GM20431 (cell line): ENCODE measurements around the gene PIK3AP1.

Experiments
- in situ Hi-C: fragments of 300-500 bp; cut with MseI, MboI; formaldehyde crosslinking; loops from one replicate; pipeline ENCODE4 v1.15.0; 2020; ENCODE audit warnings: low sequenced_read_pairs; ENCODE audit not compliant: unreplicated experiment

Gene PIK3AP1

GRCh38 chr10:96655461-96656197 lies 64.7 kb downstream of the PIK3AP1 start:
- in situ Hi-C loops: no loop called here

GRCh38 chr10:96651998-96652431 lies 68.3 kb downstream of the PIK3AP1 start:
- in situ Hi-C loops: no loop called here

DNA sequence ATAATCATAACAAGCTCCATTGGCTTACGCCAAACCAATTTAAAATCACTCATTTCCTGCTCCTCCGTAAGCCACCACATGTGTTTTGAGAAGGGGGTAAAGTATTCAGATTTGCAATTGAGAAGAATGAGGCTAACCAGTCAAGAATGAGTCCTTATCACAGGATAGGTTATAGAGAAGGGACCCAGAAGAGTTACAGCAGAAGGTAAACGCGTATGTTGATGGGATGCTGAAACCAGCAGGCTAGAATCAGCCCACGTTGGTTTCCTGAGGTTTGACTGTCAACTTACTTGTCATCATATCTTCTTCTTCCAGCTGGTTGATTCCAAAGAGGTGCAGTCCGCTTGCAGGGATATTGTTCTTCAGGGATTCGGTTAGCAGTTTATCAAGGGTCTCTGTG lies 69.4 kb downstream of the PIK3AP1 start:
- in situ Hi-C loops: no loop called here

DNA sequence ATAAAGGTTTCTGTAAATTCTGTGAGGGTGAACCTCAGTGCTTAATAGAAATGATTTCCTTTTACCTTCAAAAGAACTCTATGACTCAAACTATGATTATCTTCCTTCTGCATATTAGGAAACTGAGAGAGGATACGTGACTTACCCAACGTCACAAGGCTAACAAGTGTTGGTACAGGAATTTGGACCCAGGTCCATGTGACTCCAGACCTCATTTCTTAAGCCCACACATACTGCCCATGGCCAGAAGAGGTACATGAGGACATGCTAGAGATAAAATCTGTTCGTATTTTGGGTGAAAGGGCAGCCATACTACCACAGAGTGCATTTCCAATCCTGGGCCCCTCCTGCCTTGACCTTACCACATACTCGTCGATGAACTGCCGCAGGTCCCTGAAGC lies 72.0 kb downstream of the PIK3AP1 start:
- in situ Hi-C loops: loop anchor here (25.0 kb wide), 2 partner anchors 89 to 189 kb away; partner anchors contain the start of gene LCOR

GRCh38 chr10:96647466-96647865 lies 72.8 kb downstream of the PIK3AP1 start:
- in situ Hi-C loops: loop anchor here (25.0 kb wide), 2 partner anchors 90 to 190 kb away; partner anchors contain the start of gene LCOR

GRCh38 chr10:96646751-96647166 lies 73.6 kb downstream of the PIK3AP1 start:
- in situ Hi-C loops: loop anchor here (25.0 kb wide), 2 partner anchors 91 to 191 kb away; partner anchors contain the start of gene LCOR

GRCh38 chr10:96646301-96646700 lies 74.0 kb downstream of the PIK3AP1 start:
- in situ Hi-C loops: loop anchor here (25.0 kb wide), 2 partner anchors 91 to 191 kb away; partner anchors contain the start of gene LCOR

DNA sequence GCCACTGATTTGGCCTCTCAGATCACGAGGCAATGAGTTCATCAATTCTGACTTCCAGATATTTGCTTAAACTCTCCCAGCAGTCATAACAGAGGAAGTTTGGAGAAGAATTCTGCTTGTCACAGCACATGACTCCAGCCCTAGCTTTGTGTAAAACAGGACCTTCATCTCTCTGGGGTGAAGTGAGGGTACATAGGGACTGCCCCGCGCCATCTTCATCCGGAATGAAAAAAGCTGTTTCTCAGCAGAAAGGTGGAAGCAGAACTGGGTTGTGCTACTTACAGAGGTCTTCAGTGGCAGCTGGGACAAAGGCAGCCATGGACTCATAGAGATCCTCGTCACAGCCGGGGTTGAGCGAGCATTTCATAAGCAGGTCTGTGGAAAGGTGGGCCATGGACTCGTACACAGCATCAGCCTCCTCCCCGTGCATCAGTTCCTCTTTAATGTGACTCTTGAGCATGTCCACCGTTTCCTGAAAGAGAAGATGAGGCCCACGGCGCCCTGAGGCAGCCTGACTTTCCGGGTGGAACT lies 75.1 kb downstream of the PIK3AP1 start:
- in situ Hi-C loops: loop anchor here (25.0 kb wide), 2 partner anchors 92 to 192 kb away; partner anchors contain the start of gene LCOR

DNA sequence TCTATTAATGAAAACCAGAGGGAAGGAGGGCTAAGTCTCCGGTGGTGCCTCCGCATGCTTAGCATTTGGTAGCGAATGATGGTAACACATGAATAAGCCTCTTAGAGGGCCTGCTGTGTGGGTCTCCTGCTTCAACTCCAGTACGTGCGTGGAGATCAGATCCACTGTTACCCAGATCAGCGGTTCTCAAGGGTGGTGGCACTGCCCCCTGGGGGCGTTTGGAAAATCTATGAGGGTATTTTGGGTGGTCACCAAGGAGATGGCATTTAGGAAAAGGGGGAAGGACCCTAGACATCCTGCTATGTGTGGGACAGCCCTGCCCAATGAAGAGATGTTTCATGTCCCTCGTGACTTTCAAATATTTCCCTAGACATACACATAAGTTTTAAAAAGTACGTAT lies 76.4 kb downstream of the PIK3AP1 start:
- in situ Hi-C loops: loop anchor here (25.0 kb wide), 2 partner anchors 93 to 193 kb away; partner anchors contain the start of gene LCOR

GRCh38 chr10:96642973-96643372 lies 77.3 kb downstream of the PIK3AP1 start:
- in situ Hi-C loops: loop anchor here (25.0 kb wide), 2 partner anchors 94 to 194 kb away; partner anchors contain the start of gene LCOR

DNA sequence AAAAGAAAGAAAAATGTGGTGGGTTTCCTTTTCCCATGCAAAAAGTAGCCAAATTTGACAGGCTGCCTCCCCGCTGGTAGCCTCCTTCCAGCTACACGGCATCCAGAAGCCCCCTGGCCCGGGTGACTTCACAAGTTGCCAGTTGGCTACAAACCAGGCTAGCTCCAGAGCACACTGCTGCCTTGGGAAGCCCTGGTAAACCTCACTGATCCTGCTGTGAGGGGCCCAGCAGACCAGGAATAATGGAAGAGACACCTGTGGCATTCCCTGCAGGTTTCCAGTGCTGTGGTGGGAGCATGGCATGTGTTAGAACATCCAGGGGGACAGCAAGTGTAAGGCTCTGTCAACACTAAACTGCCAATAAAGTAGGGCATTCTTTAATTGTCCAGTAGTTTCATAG lies 77.8 kb downstream of the PIK3AP1 start:
- in situ Hi-C loops: loop anchor here (25.0 kb wide), 2 partner anchors 95 to 195 kb away; partner anchors contain the start of gene LCOR

- in situ Hi-C loops: loop anchor here (25.0 kb wide), 2 partner anchors 96 to 196 kb away; partner anchors contain the start of gene LCOR
Observed at GRCh38 chr10:96641396-96642295, 78.7 kb downstream of the PIK3AP1 start.

- in situ Hi-C loops: loop anchor here (25.0 kb wide), 2 partner anchors 97 to 197 kb away; partner anchors contain the start of gene LCOR
Observed at GRCh38 chr10:96639899-96640298, 80.4 kb downstream of the PIK3AP1 start.

DNA sequence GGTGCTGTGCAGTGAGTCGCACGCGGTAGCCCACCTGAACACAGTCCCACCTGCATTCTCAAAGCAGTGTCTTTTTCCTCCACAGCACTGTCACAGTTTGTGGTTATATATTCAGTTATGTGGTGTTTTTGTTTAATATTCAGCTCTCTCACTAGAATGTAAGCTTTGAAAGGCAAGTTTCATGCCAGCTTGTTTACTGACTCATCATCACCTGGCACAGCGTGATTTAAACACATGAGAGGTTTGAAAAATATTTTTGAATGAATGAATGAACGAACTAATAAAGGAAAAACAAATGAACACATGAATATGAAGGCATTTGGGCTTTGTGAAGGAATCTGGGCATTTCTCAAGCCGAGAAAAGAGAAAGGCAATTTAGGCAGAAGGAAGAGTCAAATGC lies 81.6 kb downstream of the PIK3AP1 start:
- in situ Hi-C loops: loop anchor here (25.0 kb wide), 2 partner anchors 99 to 199 kb away; partner anchors contain the start of gene LCOR

DNA sequence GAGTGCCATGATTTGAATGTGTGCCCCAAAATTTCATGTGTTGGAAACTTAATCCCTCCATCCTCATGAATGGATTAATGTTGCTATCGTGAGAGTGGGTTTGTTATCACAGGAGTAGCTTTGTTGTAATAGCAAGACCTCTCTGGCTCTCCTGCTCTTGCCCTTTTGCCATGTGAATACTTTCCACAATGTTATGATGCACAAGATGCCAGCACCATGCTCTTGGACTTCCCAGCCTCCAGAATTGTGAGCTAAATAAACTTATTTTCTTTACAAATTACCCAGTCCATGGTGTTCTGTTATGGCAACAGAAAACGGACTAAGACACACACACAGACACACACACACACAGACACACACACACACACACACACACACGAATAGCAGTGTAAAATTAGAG lies 82.2 kb downstream of the PIK3AP1 start:
- in situ Hi-C loops: loop anchor here (25.0 kb wide), 2 partner anchors 99 to 199 kb away; partner anchors contain the start of gene LCOR

DNA sequence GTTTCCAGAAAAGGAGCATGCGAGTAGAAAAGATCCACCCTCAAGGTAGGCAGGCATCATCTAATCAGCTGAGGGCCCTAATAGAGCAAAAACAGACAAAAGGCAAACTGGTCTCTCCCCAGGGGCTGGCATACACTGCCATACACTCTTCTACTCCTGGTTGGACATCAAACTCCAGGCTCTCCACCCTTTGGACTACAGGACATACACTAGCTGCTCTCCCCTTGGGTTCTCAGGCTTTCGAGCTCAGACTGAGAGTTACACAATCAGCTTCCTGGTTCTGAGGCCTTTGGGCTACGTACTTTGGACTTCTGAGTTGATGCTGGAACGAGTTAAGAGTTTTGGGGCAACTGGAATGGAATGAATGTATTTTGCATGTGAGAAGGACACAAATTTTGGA lies 82.6 kb downstream of the PIK3AP1 start:
- in situ Hi-C loops: loop anchor here (25.0 kb wide), 2 partner anchors 100 to 200 kb away; partner anchors contain the start of gene LCOR

DNA sequence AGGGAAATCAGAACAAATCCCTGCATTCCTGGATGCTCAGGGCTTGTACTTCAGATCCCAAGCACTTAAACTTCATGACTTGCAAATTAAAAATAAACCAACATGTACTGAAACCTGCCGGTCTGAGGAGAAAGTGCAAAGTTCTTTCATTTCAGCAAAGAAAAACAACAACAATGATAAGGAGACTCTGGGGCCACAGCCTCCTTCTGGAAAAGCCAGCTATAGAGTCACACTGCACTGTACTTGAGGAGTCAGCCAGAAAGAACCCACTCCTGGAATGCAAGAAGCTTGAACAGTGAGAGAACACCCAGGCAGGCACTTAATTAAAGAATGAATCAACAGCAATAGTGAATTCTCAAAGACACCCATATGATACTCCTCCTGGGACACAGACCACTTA lies 83.8 kb downstream of the PIK3AP1 start:
- in situ Hi-C loops: loop anchor here (25.0 kb wide), 2 partner anchors 101 to 201 kb away; partner anchors contain the start of gene LCOR

- in situ Hi-C loops: loop anchor here (25.0 kb wide), 2 partner anchors 104 to 204 kb away; partner anchors contain the start of gene LCOR
Observed at GRCh38 chr10:96632974-96633710, 87.2 kb downstream of the PIK3AP1 start.

DNA sequence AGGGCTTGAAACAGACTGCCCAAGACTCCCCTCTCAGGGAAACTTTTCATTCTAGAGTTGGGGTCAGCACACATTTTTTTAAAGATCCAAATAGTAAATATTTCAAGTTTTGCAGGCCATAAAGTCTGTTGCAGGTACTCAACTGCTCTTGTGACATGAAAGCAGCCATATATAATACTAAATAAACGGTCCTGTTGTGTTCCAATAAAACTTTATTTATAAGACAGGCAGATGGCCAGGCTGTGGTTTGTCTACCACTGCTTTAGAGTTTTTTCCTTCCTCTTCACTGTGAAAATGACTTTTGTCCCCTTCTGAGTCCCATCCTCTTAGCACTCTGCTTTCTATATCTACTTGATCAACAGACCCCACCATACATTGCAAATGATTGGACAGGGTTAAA lies 93.0 kb downstream of the PIK3AP1 start:
- in situ Hi-C loops: loop anchor here (25.0 kb wide), 2 partner anchors 110 to 210 kb away; partner anchors contain the start of gene LCOR
